HG02981 (cell line): ENCODE data around the gene DCAF11.
"Not testable (repeated sequence)": the region's sequence is repeated elsewhere in the genome, so short reads cannot be mapped to it uniquely, and the experiment has no call there.

ENCODE experiments used
- ATAC-seq: cut with Tn5 transposase; IDR thresholded peaks from one replicate; pipeline ENCODE4 v1.9.1; 2021; ENCODE audit warnings: mild to moderate bottlenecking, moderate library complexity; ENCODE audit not compliant: unreplicated experiment

Gene DCAF11

GRCh38 chr14:24095271-24096068, 19.1 kb upstream of the DCAF11 start:
- ATAC-seq: peak; percentile 63

- ATAC-seq: no peak
Observed at GRCh38 chr14:24096545-24097181, 17.9 kb upstream of the DCAF11 start.

DNA sequence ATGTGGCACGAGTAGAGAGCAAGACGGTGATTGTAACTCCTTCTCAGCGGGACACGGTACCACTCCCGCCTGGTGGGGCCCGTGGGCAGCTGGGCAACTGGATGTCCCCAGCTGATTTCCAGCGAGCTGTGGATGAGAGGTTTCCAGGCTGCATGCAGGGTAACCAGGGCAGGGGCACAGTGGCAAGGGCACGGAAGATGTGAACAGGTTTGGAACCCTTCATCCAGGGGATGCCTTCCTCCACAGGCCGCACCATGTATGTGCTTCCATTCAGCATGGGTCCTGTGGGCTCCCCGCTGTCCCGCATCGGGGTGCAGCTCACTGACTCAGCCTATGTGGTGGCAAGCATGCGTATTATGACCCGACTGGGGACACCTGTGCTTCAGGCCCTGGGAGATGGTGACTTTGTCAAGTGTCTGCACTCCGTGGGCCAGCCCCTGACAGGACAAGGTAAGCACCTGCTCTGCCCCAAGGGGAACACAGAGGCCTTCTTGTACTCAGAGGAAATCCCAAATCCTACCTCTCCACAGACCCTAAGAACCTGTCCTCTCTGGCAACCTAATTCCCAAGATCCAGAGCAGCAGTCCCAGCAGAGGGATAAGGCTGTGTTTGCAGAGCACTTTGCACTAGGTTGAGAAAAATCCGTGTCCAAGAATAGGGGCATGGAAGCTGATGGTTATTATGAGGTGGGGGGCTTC, 16.2 kb upstream of the DCAF11 start:
- ATAC-seq: no peak

- ATAC-seq: no peak
Observed at GRCh38 chr14:24098927-24099813, 15.4 kb upstream of the DCAF11 start.

DNA sequence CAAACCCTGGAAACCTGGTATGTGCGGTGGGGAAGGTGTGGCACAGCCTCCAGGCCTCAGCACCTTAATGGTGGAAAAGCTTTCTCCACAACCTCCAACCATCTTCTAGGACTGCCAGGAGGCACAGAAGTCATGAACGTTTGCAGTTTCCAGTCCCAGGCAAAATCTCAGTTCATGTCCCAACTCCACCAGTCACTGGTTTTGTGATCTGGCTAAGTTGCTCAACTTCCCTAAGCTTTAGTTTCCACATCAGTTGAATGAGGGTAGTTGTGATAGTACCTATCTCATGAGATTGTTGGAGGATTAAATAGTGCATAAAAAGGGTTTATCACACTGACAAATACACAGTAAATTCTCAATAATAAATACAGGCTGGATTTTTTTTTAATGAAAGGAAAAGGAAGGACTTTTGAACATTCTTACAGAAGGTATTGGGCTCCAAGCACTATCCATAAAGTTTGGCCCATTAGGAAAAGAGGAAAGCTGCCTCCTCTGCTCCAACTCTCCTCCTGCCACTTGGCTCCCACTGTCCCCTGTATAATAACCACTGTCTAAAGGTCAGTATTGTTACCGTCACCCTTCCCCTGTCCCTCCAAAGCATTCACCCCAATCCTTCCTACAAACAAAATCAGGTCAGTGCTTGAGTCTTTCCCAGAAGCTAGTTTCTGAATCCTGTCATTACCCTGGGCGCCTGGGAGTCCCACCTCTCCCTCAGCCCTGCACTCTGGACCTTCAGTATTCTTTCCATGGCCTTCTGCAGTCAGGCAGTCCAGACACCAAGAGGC, 14.2 kb upstream of the DCAF11 start:
- ATAC-seq: no peak

DNA sequence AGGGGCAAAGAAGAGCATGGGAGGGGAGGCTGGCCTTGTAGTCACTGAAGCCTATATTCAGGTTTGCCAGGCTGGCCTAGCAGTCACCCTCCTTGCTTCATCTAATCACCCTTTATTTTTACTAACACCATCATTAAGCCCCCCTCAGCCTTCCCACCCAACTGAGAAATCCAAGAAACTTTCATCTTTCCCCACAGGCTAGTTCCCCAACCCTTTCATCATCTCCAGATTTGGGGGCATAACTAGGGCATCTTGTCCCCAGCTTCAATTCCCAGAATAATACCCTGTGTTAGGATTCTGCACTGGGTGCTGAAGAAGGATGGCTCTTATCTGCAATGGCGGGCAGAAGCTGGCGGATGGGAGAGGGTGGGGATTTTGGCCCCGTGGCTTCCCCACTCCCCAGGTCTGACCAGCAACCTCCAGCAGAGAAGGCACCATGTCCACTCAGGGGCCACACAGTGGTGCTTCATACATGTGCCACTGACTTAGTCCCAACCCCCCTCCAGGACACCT, 13.5 kb upstream of the DCAF11 start:
- ATAC-seq: no peak

DNA sequence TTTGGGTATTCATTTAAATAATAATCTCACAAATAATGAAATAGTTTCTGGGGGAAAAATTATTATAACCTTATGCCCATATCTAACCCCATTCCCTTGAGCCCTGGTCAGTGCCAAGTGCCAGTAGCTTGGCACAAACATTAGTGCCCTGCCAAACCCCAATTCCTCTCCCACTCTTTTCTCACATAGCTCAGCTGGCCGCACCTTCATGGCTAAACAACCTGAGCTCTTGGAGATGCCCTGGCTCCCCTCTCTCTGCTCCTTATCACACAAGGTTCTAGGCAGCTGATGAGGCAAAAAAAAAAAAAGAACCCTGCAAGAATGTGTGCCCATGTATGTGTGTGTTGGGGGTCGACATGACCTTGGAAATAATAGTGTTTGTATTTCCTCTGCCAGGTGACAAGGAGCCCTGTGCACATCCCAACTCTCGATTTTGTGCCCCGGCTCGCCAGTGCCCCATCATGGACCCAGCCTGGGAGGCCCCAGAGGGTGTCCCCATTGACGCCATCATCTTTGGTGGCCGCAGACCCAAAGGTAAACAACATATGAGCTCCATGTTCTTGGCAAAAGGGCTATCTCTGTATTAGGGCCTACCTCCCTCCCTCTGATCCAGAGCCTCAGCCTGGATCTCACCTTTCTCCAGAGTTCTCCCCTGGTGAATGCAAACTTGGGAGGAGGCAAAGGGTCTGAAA, 12.1 kb upstream of the DCAF11 start:
- ATAC-seq: no peak

GRCh38 chr14:24103451-24103850, 11.1 kb upstream of the DCAF11 start:
- ATAC-seq: no peak

DNA sequence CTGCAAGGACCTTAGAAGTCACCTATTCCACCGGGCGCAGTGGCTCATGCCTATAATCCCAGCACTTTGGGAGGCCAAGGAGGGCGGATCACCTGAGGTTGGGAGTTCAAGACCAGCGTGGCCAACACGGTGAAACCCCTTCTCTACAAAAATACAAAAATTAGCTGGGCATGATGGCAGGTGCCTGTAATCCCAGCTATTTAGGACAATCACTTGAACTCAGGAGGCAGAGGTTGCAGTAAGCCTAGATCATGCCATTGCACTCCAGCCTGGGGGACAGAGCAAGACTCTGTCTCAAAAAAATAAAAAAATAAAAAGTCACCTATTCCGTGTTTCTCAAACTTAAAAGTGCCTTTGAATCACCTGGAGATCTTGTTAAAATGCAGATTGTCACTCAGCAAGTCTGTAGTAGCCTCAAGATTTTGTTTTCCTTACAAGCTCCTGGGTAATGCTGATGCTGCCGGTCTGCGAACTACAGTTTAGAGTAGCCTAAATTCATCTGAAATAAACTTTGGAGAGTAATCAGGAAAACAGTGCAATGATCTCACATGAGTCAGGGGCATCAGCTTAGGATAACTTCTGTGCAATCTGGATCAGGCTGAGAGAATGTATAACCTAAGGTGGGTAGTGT, 8.9 kb upstream of the DCAF11 start:
- ATAC-seq: not testable (repeated sequence)

- ATAC-seq: no peak
Observed at GRCh38 chr14:24106672-24107271, 7.8 kb upstream of the DCAF11 start.

GRCh38 chr14:24108336-24108874, 6.2 kb upstream of the DCAF11 start:
- no peak for ATAC-seq

- no peak for ATAC-seq
Observed at GRCh38 chr14:24110060-24110459, 4.5 kb upstream of the DCAF11 start.

DNA sequence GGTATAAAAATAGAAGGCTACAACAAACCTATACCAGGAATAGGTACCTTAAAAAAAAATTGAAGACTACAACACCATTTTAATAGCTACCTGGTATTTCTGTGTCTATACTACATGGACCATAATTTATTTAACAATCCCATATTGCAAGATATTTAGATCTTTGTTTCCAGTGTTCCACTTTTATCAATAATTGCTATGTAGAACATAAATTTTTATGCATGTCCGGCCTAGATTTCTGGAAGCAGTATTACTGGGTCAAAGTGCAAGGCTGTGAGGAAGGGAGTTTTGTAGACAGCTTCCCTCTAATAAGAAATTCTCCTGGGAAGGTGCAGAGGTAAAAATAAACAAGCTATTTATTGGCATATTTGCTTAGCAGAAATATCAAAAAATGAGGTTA, 4.1 kb upstream of the DCAF11 start:
- ATAC-seq: no peak

- no peak for ATAC-seq
Observed at GRCh38 chr14:24113379-24113800, 1.2 kb upstream of the DCAF11 start.

- peak; percentile 29 for ATAC-seq
Observed at GRCh38 chr14:24113801-24114531, 611 bp upstream of the DCAF11 start.

DNA sequence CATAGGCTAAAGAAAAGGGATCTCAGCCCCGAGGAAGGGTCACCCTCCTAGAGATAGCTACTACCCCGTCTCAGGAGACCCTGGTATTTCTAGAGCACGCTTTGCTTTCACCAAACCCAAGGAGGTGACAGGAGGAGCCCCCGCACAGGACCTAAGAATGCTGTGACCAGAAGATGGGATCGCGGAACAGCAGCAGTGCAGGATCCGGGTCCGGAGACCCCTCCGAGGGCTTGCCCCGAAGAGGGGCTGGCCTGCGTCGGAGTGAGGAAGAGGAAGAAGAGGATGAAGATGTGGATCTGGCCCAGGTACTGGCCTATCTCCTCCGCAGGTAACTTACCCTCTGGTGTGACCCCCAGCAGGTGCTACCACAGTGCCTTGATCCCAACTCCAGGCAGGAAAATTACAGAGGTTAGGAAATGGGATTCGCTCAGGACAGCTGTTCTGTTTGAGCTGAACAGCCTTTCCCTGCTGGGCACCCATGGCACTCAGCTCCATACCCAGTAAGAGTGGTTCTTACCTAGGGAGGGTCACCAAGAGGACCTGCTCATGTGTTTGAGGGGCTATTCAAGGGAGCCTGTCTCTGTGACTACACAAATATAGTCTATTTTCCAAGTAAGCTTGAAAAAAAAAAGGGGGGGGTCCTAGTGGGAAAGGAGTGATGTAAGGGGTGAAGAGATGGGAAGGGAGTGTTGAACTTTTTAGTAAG, 998 bp downstream of the DCAF11 start:
- ATAC-seq: no peak
